GM19035 (cell line): ENCODE data around the gene SDR39U1.

ENCODE experiments used
- ATAC-seq: cut with Tn5 transposase; IDR thresholded peaks from one replicate; pipeline ENCODE4 v1.9.1; 2021; ENCODE audit not compliant: unreplicated experiment

The SDR39U1 gene

GRCh38 chr14:24392325-24393091 is 50.1 kb downstream of the SDR39U1 start:
- no peak for ATAC-seq

- no peak for ATAC-seq
These were observed 51.7 kb downstream of the SDR39U1 start for GRCh38 chr14:24390701-24391468.
